Naive thymus-derived CD8-positive, alpha-beta T cell (primary cell): Measurements from ENCODE around the gene IL36B. TPM values are rescaled to one million over a fixed set of nuclear protein-coding genes. Genes with fewer than 3 reads are reported as not detected.
A peak's percentile ranks its signal among the peaks of the same experiment; 100 is the strongest.

Experiments used
- ATAC-seq, 2 donors: fragments of 150-1000 bp; cut with Tn5 transposase in 1 of 2; sonication (Bioruptor Pico), chemical (Tn5 transposase) in 1 of 2; 1 replicate in 1 of 2; 2 replicates in 1 of 2; pipeline ENCODE4 v1.10.0; 2021; ENCODE audit warnings: mild to moderate bottlenecking in 2 of 2, moderate library complexity in 2 of 2
- POLR2A ChIA-PET: fragments of 350-600 bp; sonication (Branson Sonifier 250); formaldehyde crosslinking; loops from one replicate; lab custom pipeline; 2021; ENCODE audit warnings: antibody characterized with exemption; lab: Charles Lee
- DNase-seq, 10 donors: peaks; one replicate each; pipeline versions ENCODE4 v3.0.0 to v3.0.0-alpha.2; 2020 to 2022
- H3K27ac Mint-ChIP-seq, 10 donors: one replicate each; pipeline ENCODE4 v1.8.0; 2020 to 2022; ENCODE audit warnings: mild to moderate bottlenecking in 10 of 10, mixed read lengths in 10 of 10, moderate library complexity in 4 of 10, inconsistent platforms in 1 of 10
- H3K27me3 Mint-ChIP-seq, 5 donors: one replicate each; pipeline ENCODE4 v1.8.0; 2021 to 2022; ENCODE audit warnings: mixed read lengths in 5 of 5
- H3K36me3 Mint-ChIP-seq, 3 donors: one replicate each; pipeline ENCODE4 v1.8.0; 2020 to 2022; ENCODE audit warnings: mixed read lengths in 3 of 3, mild to moderate bottlenecking in 2 of 3, inconsistent platforms in 1 of 3
- H3K4me1 Mint-ChIP-seq, 4 donors: one replicate each; pipeline ENCODE4 v1.8.0; 2021 to 2022; ENCODE audit warnings: mixed read lengths in 4 of 4
- H3K4me3 Mint-ChIP-seq, 10 donors: one replicate each; pipeline ENCODE4 v1.8.0; 2020 to 2022; ENCODE audit warnings: mild to moderate bottlenecking in 10 of 10, mixed read lengths in 10 of 10, moderate library complexity in 6 of 10, inconsistent platforms in 1 of 10
- H3K9me3 Mint-ChIP-seq, 9 donors: one replicate each; pipeline ENCODE4 v1.8.0; 2020 to 2022; ENCODE audit warnings: mixed read lengths in 9 of 9, mild to moderate bottlenecking in 3 of 9, inconsistent platforms in 1 of 9, moderate library complexity in 1 of 9
- polyA plus RNA-seq, 3 donors: library from polyadenylated mRNA; unstranded; fragments of 300-500 nt; fragmentation: Illumina TruSeq; gene quantifications; one replicate each; pipeline ENCODE4 v1.2.3, GENCODE V29; 2021
- total RNA-seq, 8 experiments: library from RNA in 2 of 8; stranded (reverse) in 2 of 8; gene quantifications; one replicate each; pipeline ENCODE4 v1.2.3 and lab custom pipeline; 2021 to 2026

Gene IL36B
- total and polyA plus RNA-seq, 5 experiments from 2014 or later: not detected

GRCh38 chr2:113072584-113072983 is 19.9 kb upstream of the IL36B start:
- Mint-ChIP-seq H3K27me3 (no peaks in the 10 kb centered on the region), H3K27ac (peak overlapping the region in 2 of 10 donors; percentile 39 to 44), H3K36me3 (no peaks in the 10 kb centered on the region), H3K4me1 (peaks cover 12 to 27% (median 18%) of the 10 kb centered on the region in 4 donors), H3K4me3 (no peak overlapping the region), H3K9me3 (no peaks in the 10 kb centered on the region)
- POLR2A ChIA-PET: no interaction called here
- DNase-seq (no peak), ATAC-seq (no peak)

DNA sequence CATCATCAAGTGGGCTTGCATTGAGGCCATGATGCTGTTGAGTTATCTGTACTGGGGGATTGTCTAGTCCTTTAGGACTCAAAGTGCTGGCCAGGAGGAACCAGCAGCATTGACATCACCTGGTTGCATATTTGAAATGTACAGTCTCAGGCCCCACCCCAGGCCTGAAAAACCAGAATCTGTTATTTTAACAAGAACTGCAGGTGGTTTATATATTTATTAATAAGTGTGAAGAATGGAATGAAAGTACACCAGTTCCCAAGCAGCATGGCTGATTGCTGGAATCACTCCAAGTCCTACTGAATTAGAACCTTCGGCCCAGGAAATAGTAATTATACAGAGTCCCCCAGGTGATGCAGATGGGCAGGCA is 17.9 kb upstream of the IL36B start:
- Mint-ChIP-seq H3K36me3 (peaks cover 0 to 3% (median 0%) of the 10 kb centered on the region in 3 donors), H3K4me3 (no peak overlapping the region), H3K4me1 (peaks cover 12 to 17% (median 14%) of the 10 kb centered on the region in 4 donors), H3K27me3 (no peaks in the 10 kb centered on the region), H3K9me3 (no peaks in the 10 kb centered on the region), H3K27ac (no peak overlapping the region)
- DNase-seq (no peak), ATAC-seq (no peak)
- POLR2A ChIA-PET: no interaction called here

- no peak for ATAC-seq
- POLR2A ChIA-PET: no interaction called here
These were observed 17.3 kb upstream of the IL36B start for GRCh38 chr2:113069676-113070605.

GRCh38 chr2:113068706-113069485 is 16.2 kb upstream of the IL36B start:
- no peak for ATAC-seq
- POLR2A ChIA-PET: no interaction called here
- H3K36me3 Mint-ChIP-seq: peaks cover 0 to 3% (median 0%) of the 10 kb centered on the region in 3 donors
- H3K4me3 Mint-ChIP-seq: no peak overlapping the region
- no peak for DNase-seq
- H3K9me3 Mint-ChIP-seq: no peaks in the 10 kb centered on the region
- H3K27ac Mint-ChIP-seq: no peak overlapping the region
- H3K27me3 Mint-ChIP-seq: peaks cover 0 to 2% (median 0%) of the 10 kb centered on the region in 5 donors
- peaks cover 0 to 2% (median under 1%) of the 10 kb centered on the region in 4 donors for H3K4me1 Mint-ChIP-seq

More at GRCh38 chr2:113069676-113070605, 17.3 kb upstream of the IL36B start:
- no peak for DNase-seq
- H3K27ac Mint-ChIP-seq: peak overlapping the region in 1 of 10 donors; percentile 29
- no peaks in the 10 kb centered on the region for H3K9me3 Mint-ChIP-seq
- peaks cover 0 to 3% (median 0%) of the 10 kb centered on the region in 3 donors for H3K36me3 Mint-ChIP-seq
- no peak overlapping the region for H3K4me3 Mint-ChIP-seq
- peaks cover 6 to 11% (median 9%) of the 10 kb centered on the region in 4 donors for H3K4me1 Mint-ChIP-seq
- no peaks in the 10 kb centered on the region for H3K27me3 Mint-ChIP-seq

DNA sequence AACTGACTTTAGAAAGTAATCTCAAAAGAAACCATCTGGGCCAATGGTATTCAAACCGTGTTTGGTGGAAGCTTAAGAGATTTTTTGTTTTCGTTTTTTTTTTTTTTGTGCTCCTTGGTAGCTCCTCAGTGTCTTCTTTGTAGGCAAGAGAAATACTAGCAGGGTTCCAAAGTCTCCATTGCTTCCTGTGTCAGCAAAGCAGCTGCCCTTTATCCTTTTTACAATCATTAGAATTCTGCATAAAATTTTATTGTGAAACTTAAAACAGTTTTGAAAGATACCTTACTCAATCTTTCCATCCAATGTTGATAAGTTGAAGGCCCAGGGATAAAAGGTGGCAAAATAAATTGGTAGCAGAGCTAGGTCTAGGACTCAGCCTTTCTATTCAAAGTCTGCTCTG is 15.6 kb upstream of the IL36B start:
- Mint-ChIP-seq H3K4me1 (peaks cover 0 to 2% (median 0%) of the 10 kb centered on the region in 4 donors), H3K9me3 (no peaks in the 10 kb centered on the region), H3K36me3 (peaks cover 0 to 3% (median 0%) of the 10 kb centered on the region in 3 donors), H3K27me3 (peaks cover 0 to 2% (median 0%) of the 10 kb centered on the region in 5 donors), H3K4me3 (no peak overlapping the region), H3K27ac (no peak overlapping the region)
- DNase-seq: no peak
- ATAC-seq: no peak
- POLR2A ChIA-PET: no interaction called here

- ATAC-seq (no peak), DNase-seq (no peak)
- peaks cover 0 to 2% (median 0%) of the 10 kb centered on the region in 5 donors for H3K27me3 Mint-ChIP-seq
- H3K9me3 Mint-ChIP-seq: no peaks in the 10 kb centered on the region
- H3K4me1 Mint-ChIP-seq: peaks cover 0 to 2% (median 0%) of the 10 kb centered on the region in 4 donors
- no peak within 1 kb of the TSS for H3K4me3 Mint-ChIP-seq
- H3K36me3 Mint-ChIP-seq: peaks cover 0 to 3% (median 0%) of the 10 kb centered on the region in 3 donors
- no peak within 1 kb of the TSS for H3K27ac Mint-ChIP-seq
- POLR2A ChIA-PET: no interaction called here
These were observed 15.0 kb upstream of the IL36B start, which contains the start of gene IL1F10 for GRCh38 chr2:113067681-113068080. TSS of gene IL1F10 (plus strand) at chr2:113067970. CDS start at chr2:113072739, 4,769 bp downstream.

DNA sequence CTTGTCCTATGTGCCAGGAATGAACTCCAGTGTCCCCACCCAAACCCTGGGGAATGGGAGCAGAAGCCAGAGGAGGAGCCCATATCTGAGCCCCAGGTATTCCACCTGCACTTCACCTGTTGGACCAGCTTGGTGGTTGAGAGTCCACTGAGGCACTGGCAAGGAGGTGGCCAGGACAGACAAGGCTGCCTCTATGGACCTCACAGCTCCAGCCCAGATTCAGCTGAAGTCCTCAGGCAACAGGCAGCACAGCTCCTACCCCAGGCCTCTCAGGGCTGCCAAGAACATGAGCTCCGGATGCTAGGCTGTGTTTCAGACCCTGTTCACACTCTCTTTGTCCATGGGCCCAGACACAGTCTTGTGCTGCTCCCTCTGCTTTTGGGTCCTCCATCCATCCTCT is 12.2 kb upstream of the IL36B start:
- H3K27ac Mint-ChIP-seq: no peak overlapping the region
- POLR2A ChIA-PET: no interaction called here
- no peak overlapping the region for H3K4me3 Mint-ChIP-seq
- H3K4me1 Mint-ChIP-seq: peaks cover 0 to 7% (median 0%) of the 10 kb centered on the region in 4 donors
- no peak for ATAC-seq
- H3K27me3 Mint-ChIP-seq: peaks cover 0 to 5% (median 3%) of the 10 kb centered on the region in 5 donors
- no peak for DNase-seq
- H3K9me3 Mint-ChIP-seq: no peaks in the 10 kb centered on the region
- H3K36me3 Mint-ChIP-seq: peaks cover 0 to 3% (median 0%) of the 10 kb centered on the region in 3 donors

- DNase-seq (no peak), ATAC-seq (no peak)
- Mint-ChIP-seq H3K4me3 (no peak overlapping the region), H3K36me3 (peaks cover 0 to 3% (median 0%) of the 10 kb centered on the region in 3 donors), H3K4me1 (peaks cover 0 to 7% (median 0%) of the 10 kb centered on the region in 4 donors), H3K27me3 (peaks cover 0 to 5% (median 3%) of the 10 kb centered on the region in 5 donors), H3K27ac (peak overlapping the region in 1 of 10 donors; percentile 11), H3K9me3 (no peaks in the 10 kb centered on the region)
- POLR2A ChIA-PET: no interaction called here
These were observed 11.6 kb upstream of the IL36B start for GRCh38 chr2:113064281-113064680.

DNA sequence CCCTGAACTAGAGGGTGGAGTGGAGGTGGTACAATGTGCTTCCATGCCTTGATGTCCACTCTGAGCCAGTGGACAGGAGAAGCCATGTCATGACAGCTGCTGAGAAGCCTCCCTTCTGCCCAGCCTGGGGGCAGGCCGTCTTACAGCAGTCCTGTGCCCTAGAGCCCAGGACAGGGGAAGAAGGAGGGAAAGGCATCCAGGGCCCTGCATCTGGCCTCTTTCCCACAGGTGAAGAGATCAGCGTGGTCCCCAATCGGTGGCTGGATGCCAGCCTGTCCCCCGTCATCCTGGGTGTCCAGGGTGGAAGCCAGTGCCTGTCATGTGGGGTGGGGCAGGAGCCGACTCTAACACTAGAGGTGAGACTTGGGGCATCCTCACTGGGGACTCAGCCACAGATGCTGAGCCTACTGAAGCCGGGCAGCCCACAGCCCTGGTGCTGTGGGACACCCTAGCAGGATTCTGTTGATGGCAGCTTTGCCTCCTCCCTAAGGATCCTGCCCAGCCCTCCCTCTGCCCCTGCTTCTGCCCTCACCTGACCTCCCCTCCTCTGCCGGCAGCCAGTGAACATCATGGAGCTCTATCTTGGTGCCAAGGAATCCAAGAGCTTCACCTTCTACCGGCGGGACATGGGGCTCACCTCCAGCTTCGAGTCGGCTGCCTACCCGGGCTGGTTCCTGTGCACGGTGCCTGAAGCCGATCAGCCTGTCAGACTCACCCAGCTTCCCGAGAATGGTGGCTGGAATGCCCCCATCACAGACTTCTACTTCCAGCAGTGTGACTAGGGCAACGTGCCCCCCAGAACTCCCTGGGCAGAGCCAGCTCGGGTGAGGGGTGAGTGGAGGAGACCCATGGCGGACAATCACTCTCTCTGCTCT is 9.5 kb upstream of the IL36B start:
- no peaks in the 10 kb centered on the region for H3K9me3 Mint-ChIP-seq
- peaks cover 0 to 5% (median 3%) of the 10 kb centered on the region in 5 donors for H3K27me3 Mint-ChIP-seq
- DNase-seq (no peak), ATAC-seq (no peak)
- peaks cover 0 to 3% (median 0%) of the 10 kb centered on the region in 3 donors for H3K36me3 Mint-ChIP-seq
- peaks cover 0 to 7% (median 0%) of the 10 kb centered on the region in 4 donors for H3K4me1 Mint-ChIP-seq
- H3K4me3 Mint-ChIP-seq: no peak overlapping the region
- POLR2A ChIA-PET: no interaction called here
- H3K27ac Mint-ChIP-seq: no peak overlapping the region

DNA sequence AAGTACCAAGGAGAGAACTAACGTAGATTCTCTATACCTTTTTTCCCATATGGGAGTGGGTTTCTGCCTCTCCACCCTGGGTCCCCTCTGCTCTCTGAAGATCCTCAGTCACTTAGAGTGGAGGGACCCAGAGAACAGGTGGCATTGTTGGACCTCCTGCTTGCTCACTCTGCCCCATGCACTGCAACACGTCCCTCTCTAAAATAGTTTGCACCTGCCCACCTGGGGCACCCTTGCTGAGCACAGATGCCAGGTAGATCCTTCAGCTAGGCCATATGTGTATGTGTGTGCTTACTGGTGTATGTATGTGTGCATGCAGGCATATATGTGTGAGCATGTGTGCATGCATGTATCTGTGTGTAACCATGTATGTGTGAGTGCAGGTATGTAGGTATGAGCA is 8.6 kb upstream of the IL36B start:
- POLR2A ChIA-PET: no interaction called here
- peaks cover 0 to 4% (median 0%) of the 10 kb centered on the region in 4 donors for H3K4me1 Mint-ChIP-seq
- no peak for ATAC-seq
- DNase-seq: no peak
- peaks cover 0 to 3% (median 1%) of the 10 kb centered on the region in 9 donors for H3K9me3 Mint-ChIP-seq
- no peak overlapping the region for H3K4me3 Mint-ChIP-seq
- peaks cover 0 to 5% (median 3%) of the 10 kb centered on the region in 5 donors for H3K27me3 Mint-ChIP-seq
- H3K36me3 Mint-ChIP-seq: peaks cover 0 to 2% (median 0%) of the 10 kb centered on the region in 3 donors
- H3K27ac Mint-ChIP-seq: no peak overlapping the region

- H3K4me1 Mint-ChIP-seq: peaks cover 0 to 4% (median 0%) of the 10 kb centered on the region in 4 donors
- H3K4me3 Mint-ChIP-seq: no peak overlapping the region
- DNase-seq (no peak), ATAC-seq (no peak)
- peaks cover 0 to 6% (median 5%) of the 10 kb centered on the region in 9 donors for H3K9me3 Mint-ChIP-seq
- H3K27me3 Mint-ChIP-seq: peaks cover 0 to 5% (median 3%) of the 10 kb centered on the region in 5 donors
- peaks cover 0 to 5% (median 0%) of the 10 kb centered on the region in 3 donors for H3K36me3 Mint-ChIP-seq
- peak overlapping the region in 1 of 10 donors; percentile 60 for H3K27ac Mint-ChIP-seq
- POLR2A ChIA-PET: no interaction called here
These were observed 8.1 kb upstream of the IL36B start for GRCh38 chr2:113060796-113061195.

DNA sequence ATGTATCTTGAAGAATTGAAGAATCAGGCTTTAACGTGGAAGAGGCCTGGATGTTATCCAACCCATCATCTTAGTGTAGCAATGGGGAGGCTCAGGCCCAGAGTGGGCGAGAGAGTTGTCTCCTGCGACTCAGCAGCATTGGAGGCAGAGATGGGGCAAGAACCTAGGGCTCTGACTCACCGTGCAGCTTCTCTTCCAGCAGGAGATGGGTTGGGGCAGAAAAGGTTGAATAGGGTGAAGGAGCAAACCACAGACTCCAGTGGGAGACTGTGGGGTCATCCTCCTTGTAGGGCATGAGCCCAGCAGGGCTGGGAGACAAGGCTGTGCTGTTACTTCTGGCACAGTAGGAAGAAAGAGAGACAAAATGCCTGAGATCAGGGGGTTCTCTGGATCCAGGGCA is 7.7 kb upstream of the IL36B start:
- DNase-seq (no peak), ATAC-seq (no peak)
- peaks cover 0 to 4% (median under 1%) of the 10 kb centered on the region in 4 donors for H3K4me1 Mint-ChIP-seq
- peaks cover 0 to 5% (median 3%) of the 10 kb centered on the region in 5 donors for H3K27me3 Mint-ChIP-seq
- H3K36me3 Mint-ChIP-seq: peaks cover 0 to 6% (median 4%) of the 10 kb centered on the region in 3 donors
- H3K4me3 Mint-ChIP-seq: no peak overlapping the region
- POLR2A ChIA-PET: no interaction called here
- H3K9me3 Mint-ChIP-seq: peaks cover 0 to 10% (median 6%) of the 10 kb centered on the region in 9 donors
- peak overlapping the region in 1 of 10 donors; percentile 60 for H3K27ac Mint-ChIP-seq
